NCI-H510A treated with DMSO at 0.1 percent for 48 hours (cell line): ENCODE data around the gene IFT88.

Experiments
- DNase-seq: peaks from one replicate; lab custom pipeline; 2025; lab: John Stamatoyannopoulos, UW

Gene IFT88

GRCh38 chr13:20566468-20566897, 474 bp upstream of the IFT88 start:
- peak; percentile 77 for DNase-seq

- no peak for DNase-seq
These were observed 1.0 kb downstream of the IFT88 start for GRCh38 chr13:20567881-20568528.

GRCh38 chr13:20570517-20570916, 3.6 kb downstream of the IFT88 start:
- DNase-seq: no peak

GRCh38 chr13:20571676-20572075, 4.7 kb downstream of the IFT88 start:
- no peak for DNase-seq

GRCh38 chr13:20573186-20573585, 6.2 kb downstream of the IFT88 start:
- no peak for DNase-seq

- no peak for DNase-seq
These were observed 6.7 kb downstream of the IFT88 start for GRCh38 chr13:20573636-20574035.

- no peak for DNase-seq
These were observed 12.2 kb downstream of the IFT88 start for GRCh38 chr13:20579191-20579590.

GRCh38 chr13:20580257-20580656, 13.3 kb downstream of the IFT88 start:
- DNase-seq: no peak

GRCh38 chr13:20582026-20582425, 15.1 kb downstream of the IFT88 start:
- DNase-seq: no peak

- DNase-seq: no peak
These were observed 16.9 kb downstream of the IFT88 start for GRCh38 chr13:20583803-20584293.

GRCh38 chr13:20585371-20585770, 18.4 kb downstream of the IFT88 start:
- no peak for DNase-seq

- DNase-seq: no peak
These were observed 21.7 kb downstream of the IFT88 start for GRCh38 chr13:20588529-20589110.

- no peak for DNase-seq
These were observed 23.6 kb downstream of the IFT88 start for GRCh38 chr13:20590561-20590960.

- no peak for DNase-seq
These were observed 25.6 kb downstream of the IFT88 start for GRCh38 chr13:20592606-20593005.

- no peak for DNase-seq
These were observed 27.3 kb downstream of the IFT88 start for GRCh38 chr13:20594280-20594679.

- no peak for DNase-seq
These were observed 40.1 kb downstream of the IFT88 start for GRCh38 chr13:20607015-20607414.

GRCh38 chr13:20608438-20609020, 41.6 kb downstream of the IFT88 start:
- DNase-seq: no peak

GRCh38 chr13:20609145-20609544, 42.2 kb downstream of the IFT88 start:
- DNase-seq: no peak

GRCh38 chr13:20610006-20610405, 43.0 kb downstream of the IFT88 start:
- DNase-seq: no peak

GRCh38 chr13:20616059-20616797, 49.3 kb downstream of the IFT88 start:
- DNase-seq: no peak

- no peak for DNase-seq
These were observed 56.0 kb downstream of the IFT88 start for GRCh38 chr13:20623000-20623399.

- no peak for DNase-seq
These were observed 57.3 kb downstream of the IFT88 start for GRCh38 chr13:20624213-20624612.

- DNase-seq: no peak
These were observed 66.8 kb downstream of the IFT88 start for GRCh38 chr13:20633802-20634201.
